PC-9 (cell line): ENCODE measurements around the gene ARHGEF3.
"Not testable (repeated sequence)": the region's sequence is repeated elsewhere in the genome, so short reads cannot be mapped to it uniquely, and the experiment has no call there.

Experiments used
- EZH2 ChIP-seq: fragments of 200-600 bp; sonication (generic); IDR thresholded peaks from 2 replicates; pipeline ENCODE4 v1.8.0; 2017; ENCODE audit warnings: antibody characterized with exemption, low read depth
- TF ChIP-seq, protein P1 (sequence below): fragments of 200-600 bp; sonication (generic); conservative IDR thresholded peaks from 2 replicates; pipeline ENCODE4 v1.6.1; 2017; ENCODE audit warnings: mixed run types, antibody characterized with exemption, mild to moderate bottlenecking, moderate library complexity

DNA sequence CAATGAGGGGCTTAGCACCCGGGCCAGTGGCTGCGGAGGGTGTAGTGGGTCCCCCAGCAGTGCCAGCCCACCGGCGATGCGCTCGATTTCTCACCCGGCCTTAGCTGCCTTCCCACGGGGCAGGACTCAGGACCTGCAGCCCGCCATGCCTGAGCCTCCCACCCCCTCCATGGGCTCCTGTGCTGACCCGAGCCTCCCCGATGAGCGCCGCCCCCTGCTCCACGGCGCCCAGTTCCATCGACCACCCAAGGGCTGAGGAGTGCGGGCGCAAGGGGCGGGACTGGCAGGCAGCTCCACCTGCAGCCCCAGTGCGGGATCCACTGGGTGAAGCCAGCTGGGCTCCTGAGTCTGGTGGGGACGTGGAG, 109.8 kb downstream of the ARHGEF3 start:
- TF ChIP-seq EZH2 = not testable (repeated sequence)
- TF ChIP-seq, protein P1, sequence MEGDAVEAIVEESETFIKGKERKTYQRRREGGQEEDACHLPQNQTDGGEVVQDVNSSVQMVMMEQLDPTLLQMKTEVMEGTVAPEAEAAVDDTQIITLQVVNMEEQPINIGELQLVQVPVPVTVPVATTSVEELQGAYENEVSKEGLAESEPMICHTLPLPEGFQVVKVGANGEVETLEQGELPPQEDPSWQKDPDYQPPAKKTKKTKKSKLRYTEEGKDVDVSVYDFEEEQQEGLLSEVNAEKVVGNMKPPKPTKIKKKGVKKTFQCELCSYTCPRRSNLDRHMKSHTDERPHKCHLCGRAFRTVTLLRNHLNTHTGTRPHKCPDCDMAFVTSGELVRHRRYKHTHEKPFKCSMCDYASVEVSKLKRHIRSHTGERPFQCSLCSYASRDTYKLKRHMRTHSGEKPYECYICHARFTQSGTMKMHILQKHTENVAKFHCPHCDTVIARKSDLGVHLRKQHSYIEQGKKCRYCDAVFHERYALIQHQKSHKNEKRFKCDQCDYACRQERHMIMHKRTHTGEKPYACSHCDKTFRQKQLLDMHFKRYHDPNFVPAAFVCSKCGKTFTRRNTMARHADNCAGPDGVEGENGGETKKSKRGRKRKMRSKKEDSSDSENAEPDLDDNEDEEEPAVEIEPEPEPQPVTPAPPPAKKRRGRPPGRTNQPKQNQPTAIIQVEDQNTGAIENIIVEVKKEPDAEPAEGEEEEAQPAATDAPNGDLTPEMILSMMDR = not testable (repeated sequence)
